ENCODE results near the gene GLYATL3.
A peak's percentile ranks its signal among the peaks of the same experiment; 100 is the strongest.
"Not testable (repeated sequence)": the region's sequence is repeated elsewhere in the genome, so short reads cannot be mapped to it uniquely, and the experiment has no call there.

GLYATL3 gene

DNA sequence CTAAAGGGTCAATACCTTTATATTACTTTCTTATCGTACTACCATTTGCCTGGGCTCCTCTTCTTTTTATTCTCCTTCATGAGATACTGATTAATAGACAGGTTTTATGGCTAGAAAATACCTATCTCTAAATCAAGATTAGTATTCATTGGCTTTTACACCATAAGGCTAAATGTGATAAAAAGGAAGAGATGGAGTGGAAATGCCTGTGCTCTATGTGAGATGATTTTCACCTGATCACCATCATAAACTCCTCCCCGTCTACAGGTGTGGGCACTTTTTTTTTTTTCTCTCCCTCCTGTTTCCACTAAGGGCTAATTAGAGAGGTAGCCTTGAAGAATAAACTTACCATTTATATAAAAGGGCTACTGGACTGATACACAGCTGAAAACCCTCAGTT is at the start of gene GLYATL3:
GLYATL3 (plus strand) TSS at position 301 of the 400 bp plus-strand sequence. CDS start 12,068 bp downstream, outside the sequence.
- no peak for DNase-seq

DNA sequence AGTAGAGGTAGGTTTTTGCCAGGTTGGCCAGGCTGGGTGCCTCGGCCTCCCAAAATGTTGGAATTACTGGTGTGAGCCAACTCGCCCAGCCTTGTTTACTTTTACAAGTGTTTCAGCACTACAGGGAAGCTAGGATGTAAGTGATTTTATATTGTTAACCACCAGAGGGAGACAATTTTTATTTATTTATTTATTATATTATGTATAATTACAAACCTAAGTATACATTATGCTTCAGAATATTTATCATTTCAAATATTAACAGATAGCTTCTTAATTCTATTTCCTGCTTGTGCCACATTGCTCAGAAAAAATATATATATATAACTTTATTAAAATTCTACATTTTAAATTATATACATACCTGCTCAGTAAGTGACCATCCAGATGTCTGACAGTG is 46.5 kb upstream of the GLYATL3 start:
- DNase-seq = no peak

DNA sequence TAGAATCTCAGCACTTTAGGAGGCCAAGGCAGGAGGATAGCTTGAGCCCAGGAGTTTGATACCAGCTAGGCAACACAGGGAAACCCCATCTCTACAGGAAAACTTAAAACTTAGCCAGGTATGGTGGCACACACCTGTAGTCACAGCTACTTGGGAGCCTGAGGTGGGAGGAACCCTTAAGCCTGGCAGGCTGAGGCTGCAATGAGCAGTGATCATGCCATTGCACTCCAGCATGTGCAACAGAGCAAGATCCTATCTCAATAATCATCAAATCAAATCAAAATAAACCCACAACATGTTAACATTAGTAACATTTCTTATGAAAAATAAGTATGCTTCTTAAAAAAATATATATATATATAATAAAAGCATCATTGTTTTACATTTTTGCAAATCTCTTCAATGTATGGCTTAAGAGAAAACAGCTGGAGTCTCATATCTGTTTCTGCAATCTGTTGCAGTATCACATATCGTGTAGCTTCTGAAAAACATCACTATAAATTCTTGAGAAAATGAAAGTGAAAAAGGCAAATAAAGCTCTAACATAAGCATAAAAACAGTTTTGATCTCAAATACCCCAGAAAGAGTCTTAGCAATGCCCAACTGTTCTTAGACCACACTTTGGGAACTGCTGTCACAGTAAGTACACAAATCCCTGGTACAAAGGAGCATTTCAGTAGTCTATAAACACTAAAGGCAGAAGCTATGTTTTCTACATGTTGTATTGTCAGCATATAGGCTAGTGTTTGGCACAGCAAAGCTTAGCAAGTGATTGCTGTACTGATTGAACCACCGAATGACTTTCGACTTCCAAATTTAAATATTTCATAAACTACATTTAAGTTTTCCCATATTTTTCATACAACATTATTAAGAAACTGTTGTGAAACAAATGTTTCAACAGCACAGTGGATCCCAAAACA is 44.7 kb upstream of the GLYATL3 start:
- no peak for DNase-seq

DNA sequence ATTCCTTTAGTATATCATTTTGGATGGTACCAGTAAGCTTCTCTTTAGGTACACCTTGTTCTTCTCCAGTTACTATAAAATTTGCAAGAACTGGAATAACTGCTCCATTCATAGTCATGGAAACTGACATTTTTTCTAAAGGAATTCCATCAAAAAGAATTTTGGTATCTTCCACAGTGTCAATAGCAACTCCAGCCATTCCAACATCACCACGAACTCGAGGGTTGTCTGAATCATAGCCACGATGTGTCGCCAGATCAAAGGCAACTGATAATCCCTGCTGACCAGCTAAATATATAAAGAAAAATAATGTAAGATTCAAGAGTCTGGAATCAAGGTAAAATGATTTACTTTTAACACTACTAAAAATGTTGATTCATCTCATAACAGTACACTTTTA is 42.0 kb upstream of the GLYATL3 start:
- no peak for DNase-seq

DNA sequence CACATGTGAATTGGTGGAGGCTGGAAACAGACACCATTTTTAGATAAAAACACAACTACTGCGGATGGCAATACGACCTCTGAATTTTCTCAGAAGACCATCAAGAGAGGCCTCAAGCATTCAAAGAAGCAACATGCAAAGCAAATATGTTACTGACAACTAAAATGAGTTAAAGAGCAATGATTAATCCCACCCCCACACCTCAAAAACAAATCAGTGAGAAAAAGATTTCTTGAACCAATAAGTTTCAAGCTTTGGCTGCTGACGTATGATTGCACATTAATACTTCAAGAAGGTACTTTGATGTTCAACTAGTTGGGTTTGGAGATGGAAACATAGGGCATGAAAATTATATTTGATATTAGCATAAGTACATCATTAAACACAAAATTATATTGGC is 37.7 kb upstream of the GLYATL3 start:
- DNase-seq = no peak

DNA sequence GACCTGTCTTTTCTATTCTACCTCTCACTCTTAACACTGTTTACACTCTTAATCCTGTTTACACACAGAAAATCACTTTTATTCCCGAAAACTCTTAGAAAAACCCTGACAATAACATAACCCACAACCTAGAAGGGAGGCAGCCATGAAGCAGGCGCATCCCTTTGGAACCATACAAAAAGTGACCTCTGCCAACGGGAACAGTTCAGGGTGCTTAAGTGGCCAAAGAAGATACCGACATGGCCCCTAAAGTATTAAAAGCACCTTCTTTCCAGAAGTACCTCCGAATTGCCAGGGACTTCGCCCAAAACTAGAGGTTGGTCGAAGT is 37.2 kb upstream of the GLYATL3 start:
- no peak for DNase-seq

DNA sequence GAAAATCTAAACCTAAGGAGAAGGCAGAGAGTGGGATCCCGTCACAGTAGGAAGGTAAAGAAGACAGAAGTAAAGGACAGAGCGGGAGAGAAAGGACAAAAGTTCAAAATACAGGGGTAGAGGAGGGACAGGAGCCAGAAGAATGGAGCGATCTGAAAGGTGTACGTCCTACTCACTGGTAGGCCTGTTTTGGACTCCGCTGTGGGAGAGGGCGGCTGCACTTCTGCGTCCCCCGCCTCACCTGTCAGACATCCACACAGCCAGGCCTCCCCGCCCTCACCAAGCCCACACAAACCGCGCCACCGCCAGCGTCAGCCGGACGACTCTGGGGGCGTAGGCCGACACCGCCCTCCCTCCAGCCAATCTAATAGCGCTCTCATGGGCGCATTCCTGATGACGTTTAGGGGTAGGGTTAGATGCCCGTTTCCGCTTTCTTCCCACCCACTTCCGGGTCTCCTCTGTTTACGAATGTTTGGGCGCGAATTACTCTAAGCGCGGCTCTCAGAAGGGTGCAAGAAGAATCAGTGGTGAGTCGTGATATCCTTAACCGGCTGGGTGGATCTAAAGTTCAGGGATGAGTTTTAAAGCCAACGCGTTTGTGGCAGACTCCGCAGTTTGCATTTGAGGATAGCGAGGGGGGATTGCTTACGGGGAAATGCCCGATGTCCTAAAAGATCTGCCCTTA is 36.7 kb upstream of the GLYATL3 start, which contains the start of the genes CENPQ and MMUT:
CENPQ (plus strand) TSS at position 444 of the 685 bp plus-strand sequence. CDS start 6,807 bp downstream, outside the sequence.
MMUT (minus strand) TSS at position 327 of the 685 bp plus-strand sequence. CDS start 3,787 bp downstream, outside the sequence.
- DNase-seq = peak; percentile 72

DNA sequence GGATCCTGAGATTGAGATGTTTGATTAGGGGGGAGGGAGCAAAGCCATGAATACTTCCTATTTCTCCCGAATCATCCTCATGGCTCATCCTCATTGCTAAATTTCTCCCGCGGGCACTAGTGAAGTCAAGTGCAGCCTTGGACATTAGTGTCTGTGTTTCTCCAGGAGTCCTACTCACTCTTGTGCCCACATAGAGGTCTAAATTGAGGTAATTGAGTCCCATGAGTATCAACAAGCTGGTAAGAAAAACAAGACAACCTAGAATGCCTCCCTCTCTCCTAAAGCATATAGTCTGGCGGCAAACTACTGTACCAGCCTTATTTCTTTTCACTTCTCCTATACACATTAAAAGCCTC is 36.1 kb upstream of the GLYATL3 start:
- no peak for DNase-seq

DNA sequence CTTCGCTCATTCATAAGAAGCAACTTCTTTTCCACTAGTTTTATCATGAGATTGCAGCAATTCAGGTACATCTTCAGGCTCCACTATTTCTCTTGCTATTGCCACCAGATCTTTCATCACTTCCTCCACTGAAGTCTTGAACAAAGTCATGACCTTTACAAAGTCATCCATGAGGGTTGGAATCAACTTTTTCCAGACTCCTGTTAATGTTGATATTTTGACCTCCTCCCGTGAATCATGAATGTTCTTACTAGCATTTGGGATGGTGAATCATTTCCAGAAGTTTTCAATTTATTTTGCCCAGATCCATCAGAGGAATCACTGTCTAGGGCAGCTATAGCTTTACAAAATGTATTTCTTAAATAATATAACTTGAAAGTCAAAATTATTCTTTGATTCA is 35.0 kb upstream of the GLYATL3 start:
- no peak for DNase-seq

DNA sequence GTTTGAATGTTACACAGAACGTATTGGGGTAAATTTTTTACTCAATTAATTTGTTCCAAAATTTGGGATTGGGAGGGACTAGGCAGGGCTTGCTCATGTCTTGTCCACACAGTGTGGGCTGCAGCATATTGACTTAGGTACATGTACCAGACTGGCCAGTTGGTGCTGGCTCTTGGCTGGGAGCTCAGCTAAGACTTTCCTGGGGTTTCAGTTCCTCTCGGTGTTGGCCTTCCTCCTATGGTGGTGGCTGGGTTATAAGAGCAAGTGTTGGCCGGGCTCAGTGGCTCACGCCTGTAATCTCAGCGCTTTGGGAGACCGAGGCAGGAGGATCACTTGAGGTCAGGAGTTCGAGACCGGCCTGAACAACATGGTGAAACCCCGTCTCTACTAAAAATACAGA is 31.7 kb upstream of the GLYATL3 start:
- no peak for DNase-seq

DNA sequence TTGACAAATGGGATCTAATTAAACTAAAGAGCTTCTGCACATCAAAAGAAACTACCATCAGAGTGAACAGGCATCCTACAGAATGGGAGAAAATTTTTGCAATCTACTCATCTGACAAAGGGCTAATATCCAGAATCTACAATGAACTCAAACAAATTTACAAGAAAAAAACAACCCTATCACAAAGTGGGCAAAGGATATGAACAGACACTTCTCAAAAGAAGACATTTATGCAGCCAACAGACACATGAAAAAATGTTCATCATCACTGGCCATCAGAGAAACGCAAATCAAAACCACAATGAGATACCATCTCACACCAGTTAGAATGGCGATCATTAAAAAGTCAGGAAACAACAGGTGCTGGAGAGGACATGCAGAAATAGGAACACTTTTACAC is 23.2 kb upstream of the GLYATL3 start:
- DNase-seq = not testable (repeated sequence)

DNA sequence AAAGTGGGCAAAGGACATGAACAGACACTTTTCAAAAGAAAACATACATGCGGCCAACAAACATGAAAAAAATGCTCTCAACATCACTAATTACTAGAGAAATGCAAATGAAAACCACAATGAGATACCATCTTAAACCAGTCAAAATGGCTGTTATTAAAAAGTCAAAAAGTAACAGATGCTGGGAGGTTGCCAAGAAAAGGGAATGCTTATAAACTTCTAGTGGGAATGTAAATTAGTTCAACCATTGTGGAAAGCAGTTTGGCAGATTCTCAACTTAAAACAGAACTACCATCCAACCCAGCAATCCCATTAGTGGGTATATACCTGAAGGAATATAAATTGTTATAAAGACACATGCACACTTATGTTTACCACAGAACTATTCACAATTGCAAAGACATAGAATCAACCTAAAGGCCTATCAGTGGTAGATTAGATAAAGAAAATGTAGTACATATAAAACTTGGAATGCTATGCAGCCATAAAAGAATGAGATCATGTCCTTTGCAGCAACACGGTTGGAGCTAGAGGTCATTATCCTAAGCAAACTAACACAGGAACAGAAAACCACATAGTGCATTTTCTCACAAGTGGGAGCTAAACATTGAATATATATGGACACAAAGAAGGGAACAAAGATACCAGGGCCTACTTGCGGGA is 20.3 kb upstream of the GLYATL3 start:
- DNase-seq = no peak

DNA sequence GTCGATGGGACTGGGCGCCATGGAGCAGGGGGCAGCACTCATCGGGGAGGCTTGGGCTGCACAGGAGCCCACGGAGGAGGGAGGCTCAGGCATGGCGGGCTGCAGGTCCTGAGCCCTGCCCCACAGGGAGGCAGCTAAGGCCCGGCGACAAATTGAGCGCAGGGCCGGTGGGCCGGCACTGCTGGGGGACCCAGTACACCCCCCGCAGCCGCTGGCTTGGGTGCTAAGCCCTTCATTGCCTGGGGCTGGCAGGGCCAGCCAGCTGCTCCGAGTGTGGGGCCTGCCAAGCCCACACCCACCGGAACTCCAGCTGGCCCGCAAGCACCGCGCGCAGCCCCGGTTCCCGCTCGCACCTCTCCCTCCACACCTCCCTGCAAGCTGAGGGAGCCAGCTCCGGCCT is 17.9 kb upstream of the GLYATL3 start:
- DNase-seq = not testable (repeated sequence)

DNA sequence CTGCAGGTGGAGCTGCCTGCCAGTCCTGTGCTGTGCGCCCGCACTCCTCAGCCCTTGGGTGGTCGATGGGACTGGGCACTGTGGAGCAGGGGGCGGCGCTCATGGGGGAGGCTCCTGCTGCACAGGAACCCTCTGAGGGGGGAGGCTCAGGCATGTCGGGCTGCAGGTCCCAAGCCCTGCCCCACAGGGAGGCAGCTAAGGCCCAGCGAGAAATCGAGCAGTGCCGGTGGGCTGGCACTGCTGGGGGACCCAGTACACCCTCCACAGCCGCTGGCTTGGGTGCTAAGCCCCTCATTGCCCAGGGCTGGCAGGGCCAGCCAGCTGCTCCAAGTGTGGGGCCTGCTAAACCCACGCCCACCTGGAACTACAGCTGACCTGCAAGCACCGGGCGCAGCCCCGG is 16.3 kb upstream of the GLYATL3 start:
- DNase-seq = not testable (repeated sequence)

DNA sequence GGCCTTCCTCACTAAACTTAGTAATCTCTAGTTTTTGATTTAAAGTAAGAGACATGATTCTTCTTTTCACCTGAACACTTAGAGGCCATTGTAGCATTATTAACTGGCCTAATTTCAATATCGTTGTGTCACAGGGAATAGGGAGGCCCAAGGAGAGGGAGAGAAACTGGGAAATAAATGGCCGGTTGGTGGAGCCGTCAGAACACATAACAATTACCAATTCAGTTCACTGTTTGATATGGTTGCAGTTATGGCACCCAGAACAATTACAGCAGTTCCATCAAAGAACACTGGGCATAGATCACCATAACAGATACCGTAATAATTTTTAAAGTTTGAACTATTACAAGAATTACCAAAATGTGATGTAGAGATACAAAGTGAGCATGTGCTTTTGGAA is 9.1 kb upstream of the GLYATL3 start:
- DNase-seq = no peak

DNA sequence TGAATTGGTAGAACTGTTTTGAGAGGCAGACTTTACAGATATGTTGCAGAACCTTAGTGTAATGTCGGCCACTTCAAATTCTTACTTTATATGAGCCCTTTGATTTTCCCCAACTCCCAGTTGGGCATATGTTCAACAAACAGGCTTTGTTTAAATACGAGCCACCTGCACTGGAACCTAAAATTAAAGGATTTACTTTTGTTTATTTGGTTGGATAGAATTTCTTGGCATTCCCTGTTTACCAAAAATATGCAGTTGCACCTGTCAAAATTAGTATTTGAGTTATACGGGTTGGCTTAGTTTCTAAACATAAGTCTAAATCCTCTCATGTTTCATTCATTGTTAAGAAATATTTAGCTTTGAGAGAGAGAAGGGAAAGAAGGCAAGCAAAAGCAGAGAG is 2.4 kb upstream of the GLYATL3 start:
- no peak for DNase-seq

DNA sequence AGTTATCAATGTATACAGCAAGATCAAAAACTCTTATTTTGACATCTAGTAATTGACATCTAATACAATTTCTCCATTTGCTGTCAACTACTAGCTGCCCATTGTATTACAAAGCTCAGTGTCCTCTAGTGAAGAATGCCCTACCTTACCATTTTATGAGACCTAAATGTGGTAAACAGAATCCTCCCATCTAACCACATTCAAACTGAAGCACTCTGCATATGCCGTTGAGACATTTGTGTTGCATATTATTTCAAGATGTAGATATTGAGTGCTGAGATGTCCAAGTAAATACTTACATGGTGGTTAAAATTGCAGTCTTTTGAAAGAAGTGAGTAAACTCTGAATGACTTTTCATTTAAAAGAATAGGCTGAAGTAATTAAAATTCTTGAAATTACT is 597 bp upstream of the GLYATL3 start:
- no peak for DNase-seq

DNA sequence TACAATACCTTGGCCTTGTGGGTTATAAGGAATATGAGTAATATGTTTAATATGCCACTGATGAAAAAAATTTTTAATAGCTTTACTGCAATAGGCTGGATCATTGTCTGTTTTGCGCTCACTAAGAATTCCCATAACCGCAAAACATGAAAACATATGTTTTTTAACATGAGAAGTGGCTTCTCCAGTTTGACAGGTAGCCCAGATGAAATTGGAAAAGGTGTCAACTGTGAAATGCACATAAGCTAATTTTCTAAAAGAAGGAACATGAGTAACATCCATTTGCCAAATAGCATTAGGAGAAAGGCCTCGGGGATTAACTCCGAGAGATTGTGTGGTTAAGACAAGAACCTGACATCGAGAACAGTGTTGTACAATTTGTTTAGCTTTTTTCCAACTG is 4.9 kb downstream of the GLYATL3 start:
- DNase-seq = no peak

DNA sequence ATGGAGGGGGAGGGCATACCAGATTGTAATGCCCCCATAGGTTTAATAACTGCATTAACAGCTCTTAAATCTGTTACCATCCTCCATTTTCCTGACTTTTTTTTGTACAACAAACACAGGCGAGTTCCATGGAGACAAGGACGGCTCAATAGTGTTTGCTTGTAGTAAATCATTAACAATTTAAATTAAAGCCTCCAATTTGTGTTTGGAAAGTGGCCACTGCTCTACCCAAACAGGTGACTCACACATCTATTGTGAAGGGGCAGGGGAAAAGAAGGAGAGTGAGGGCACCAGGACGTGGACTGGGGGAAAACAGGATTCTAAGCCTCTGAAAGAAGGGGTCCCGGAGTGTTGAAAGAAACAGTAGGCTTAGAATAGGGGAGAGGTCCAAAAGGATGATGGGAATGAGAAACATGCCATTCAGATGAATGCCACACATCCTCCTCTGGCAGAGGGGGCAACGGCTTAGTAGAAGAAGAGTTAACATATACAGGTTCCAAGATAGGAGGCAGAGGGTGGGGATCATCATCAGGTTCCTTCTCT is 6.9 kb downstream of the GLYATL3 start:
- DNase-seq = no peak

DNA sequence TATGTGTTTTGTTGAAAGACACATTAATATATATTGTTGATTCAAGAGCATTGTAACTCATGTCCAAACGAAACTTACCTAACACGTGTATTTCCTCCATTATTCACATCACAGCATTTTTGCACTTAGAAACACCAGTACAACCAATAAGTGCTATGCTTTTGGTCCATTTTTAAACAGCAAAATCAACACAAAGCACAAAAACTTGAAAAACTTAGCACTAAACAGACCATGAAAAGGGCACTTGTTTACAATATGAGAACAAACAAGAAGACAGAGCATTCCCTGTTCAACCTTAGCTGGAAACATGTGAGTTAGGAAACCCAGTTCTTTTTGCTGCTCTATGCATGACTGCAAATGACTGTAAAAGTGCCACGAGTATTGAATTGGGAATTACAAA is 9.6 kb downstream of the GLYATL3 start:
- no peak for DNase-seq

DNA sequence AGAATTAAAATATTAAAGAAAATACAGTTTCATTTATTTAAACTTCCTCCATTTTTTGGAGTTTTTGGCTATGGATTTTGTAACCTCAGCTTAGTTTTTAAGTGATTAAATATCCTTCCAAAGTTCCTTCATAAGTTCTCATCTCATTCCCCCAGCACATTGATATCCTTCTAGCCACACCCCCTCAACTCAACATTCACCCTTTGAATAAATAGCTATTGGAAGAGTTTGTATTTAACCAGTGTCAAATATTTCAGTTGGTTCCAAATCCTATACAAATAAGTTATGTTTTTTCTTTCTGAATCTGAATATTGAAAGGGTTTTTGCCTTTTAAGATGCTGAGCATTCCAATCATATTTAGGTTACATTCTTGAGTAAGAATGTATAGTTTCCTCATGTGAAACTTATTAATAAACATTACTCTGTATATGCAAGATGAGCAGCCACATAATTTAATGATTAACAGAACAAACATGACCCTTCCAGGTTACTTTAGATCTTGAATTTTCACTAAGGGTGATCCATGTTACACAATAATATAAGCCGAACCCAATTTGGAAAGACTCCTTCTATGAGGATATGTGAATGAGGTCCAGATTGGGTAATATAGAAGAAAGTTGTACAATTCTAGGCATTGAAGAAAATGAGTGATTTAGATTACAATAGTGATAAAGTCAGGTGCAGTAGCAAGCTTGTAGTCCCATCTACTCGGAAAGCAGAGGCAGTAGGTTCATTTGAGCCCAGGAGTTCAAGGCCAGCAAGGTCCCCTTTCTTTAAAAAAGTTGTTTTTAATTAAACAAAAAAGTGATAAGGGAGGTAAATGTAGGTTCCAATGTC is 13.6 kb downstream of the GLYATL3 start:
- no peak for DNase-seq

Measured in T1000 (cell line).